HG03064 (cell line): Measurements from ENCODE around the gene IBA57.
"Not testable (repeated sequence)": the region's sequence is repeated elsewhere in the genome, so short reads cannot be mapped to it uniquely, and the experiment has no call there.

Source experiments
- ATAC-seq: cut with Tn5 transposase; IDR thresholded peaks from one replicate; pipeline ENCODE4 v1.9.1; 2021; ENCODE audit warnings: low read depth; ENCODE audit not compliant: unreplicated experiment

The IBA57 gene

DNA sequence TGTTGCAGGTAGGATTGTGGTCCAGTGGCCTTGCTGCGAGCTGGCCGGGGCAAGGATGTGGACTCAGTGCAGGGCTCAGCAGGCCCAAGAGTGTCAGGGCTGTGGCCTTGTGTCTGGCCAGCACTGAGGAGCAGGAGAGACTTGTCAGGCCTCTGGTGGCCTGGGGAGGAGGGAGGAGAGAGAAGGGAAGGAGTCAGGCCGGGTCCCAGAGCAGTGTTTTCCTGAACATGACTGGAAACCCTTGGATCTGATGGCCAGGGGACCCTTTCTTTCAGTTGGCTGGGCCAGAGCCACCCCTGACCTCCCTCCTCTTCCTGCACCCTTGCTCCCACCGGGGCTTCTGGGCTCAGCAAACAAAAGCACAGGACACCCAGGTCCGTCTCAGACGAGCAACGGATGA is 5.1 kb downstream of the IBA57 start:
- ATAC-seq = no peak

DNA sequence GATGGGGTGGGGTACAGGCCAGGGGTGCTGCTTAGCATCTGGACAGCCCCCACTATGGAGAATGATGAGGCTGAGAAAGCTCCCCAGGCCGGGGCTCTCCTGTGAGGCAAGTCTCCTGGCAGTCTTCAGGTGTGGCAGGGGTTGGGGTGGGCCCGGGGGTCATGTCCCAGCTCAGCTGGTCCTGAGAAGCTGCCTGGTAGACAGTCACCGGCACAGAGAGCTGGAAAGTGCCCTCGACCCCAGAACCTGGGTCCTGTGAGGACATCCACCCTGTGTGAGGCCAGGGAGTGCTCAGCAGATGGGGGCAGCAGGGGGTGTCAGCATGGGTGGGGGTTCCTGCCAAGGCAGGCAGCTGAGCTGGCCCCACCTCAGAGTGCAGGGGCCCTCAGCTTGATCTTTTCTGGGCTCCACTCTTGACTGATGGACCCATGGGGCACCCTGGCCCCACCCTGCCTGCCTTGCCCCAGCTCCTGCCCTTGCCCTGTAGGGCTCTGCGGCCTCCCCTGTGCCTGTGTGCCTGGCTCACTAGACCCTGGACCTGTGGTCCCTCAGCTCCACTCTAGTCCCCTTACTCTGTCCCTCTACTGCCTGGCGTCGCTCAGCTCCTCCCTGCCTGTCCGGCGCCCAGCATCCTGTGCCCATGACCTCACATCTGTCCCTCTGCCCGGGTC is 5.8 kb downstream of the IBA57 start:
- ATAC-seq = no peak

DNA sequence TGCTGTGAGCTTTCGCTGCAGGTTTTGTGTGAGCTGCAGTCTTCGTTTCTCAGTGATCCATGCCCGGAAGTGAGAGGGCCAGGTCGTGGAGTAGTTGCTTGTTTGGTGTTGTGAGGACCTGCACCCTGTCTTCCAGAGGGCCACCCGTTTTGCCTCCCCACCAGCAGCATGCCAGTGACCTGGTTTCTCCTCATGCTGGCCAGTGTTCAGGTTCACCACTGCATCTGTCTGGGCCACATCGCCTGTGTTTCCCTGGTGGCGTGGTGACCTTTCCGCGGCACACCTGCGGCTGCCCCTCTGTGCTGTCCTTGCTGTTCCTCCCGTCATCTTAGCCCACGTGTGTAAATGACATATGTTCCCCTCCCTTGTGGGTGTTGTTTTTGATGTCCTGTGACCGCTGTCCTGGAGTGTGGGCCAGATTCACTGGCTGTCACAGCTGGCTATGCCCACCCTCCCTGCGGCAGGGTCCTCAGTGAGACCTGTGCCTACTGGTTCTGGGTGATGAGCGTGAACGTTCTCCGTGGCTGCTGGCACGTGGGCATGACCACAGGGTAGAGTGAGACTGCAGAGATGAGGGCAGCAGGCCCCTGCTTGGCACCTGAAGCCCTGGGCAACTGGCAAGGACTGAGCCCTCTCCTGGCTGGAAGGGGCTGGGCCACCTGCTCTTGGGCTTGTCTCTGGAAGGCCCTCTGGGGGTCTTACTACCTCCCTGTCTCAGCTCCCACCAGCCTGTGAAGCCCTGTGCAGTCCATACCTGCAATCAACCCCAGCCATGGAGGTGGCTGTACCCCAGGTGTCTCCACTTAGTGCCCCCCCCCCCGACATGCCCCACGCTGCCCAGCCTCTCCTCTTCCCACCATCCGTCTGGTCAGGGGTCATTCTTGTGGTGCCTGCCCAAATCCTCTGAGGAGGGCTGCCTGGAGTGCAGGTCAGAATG is 7.3 kb downstream of the IBA57 start:
- ATAC-seq = no peak

DNA sequence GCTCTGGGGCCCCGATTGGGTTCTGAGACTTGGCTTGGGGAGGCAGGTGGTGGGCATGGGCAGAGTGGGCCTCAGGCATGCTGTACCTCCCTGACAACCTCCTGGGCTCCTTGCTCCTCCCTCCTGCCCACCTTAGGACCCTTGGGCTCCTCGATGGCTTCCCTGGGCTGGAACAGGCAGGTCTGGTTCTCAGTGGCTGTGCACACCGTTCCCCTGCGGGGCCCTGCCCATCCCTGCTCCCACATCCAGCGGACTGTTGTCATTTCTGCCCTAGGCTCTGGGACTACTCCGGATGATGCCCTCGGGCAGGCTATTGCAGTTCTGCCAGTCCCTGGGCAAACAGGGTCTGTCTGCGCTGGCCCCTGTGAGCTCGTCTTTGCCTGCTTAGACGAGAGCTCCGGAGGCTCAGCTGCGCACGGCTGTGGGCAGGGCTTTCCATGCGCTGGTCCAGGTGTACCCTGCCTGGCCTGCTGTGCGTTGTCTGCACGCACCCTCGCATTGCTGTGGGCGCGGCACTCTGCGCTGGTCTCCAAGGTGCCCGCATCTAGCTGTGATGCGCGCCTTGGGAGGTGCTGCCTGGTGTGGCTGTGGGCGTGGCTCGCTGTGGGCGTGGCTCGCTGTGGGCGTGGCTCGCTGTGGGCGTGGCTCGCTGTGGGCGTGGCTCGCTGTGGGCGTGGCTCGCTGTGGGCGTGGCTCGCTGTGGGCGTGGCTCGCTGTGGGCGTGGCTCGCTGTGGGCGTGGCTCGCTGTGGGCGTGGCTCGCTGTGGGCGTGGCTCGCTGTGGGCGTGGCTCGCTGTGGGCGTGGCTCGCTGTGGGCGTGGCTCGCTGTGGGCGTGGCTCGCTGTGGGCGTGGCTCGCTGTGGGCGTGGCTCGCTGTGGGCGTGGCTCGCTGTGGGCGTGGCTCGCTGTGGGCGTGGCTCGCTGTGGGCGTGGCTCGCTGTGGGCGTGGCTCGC is 8.2 kb downstream of the IBA57 start:
- not testable (repeated sequence) for ATAC-seq

DNA sequence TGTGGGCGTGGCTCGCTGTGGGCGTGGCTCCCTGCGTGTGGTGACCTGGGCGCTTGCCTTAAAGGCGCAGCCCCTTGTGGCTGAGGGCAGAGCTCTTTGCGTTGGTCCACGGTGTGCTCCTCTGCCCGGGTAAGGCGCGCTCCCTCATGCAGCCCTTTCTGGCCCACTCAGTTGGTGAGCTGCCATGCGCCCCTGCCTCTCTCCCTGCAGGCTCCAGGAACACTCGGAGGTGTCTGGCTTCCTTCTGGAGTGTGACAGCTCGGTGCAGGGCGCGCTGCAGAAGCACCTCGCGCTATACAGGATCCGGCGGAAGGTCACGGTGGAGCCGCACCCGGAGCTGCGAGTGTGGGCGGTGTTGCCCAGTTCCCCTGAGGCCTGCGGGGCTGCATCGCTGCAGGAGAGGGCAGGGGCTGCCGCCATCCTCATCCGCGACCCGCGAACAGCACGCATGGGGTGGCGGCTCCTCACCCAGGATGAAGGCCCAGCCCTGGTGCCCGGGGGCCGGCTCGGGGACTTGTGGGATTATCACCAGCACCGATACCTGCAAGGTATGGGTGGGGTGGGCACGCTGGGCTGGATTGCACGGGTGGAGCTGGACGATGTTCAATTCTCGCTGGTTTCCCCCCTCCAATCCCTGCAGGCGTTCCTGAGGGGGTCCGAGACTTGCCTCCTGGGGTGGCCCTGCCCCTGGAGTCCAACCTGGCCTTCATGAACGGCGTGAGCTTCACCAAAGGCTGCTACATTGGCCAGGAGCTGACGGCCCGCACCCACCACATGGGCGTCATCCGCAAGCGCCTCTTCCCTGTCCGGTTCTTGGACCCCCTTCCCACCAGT is 9.1 kb downstream of the IBA57 start:
- ATAC-seq = no peak

DNA sequence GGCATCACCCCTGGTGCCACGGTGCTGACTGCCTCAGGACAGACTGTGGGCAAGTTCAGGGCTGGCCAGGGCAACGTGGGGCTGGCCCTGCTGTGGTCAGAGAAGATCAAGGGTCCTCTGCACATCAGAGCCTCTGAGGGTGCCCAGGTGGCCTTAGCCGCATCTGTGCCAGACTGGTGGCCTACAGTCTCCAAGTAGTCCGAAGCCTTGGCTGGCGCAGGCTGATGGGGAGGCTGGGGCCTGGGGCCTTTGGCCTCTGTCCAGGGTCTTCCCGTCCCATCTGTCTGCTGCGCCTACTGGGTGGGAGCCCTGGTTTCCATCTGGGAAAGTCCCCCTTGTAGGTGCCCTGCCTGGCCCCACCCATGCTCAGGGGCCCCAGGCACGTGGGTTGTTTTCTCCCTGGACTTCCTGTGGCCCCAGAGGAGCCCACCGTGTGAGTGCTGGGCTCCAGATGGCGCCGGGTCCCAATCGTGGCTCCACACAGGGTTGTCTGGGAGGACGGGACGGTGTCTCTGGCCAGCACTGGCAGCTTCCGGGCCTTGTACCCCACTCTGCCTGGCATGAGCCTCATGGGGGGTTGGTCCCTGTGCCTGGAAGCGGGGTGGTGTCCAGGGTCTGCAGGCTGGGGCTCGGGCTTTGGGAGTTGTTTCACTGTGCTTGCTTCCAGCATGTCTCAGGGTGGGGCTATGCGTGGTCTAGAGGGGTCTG is 9.9 kb downstream of the IBA57 start:
- ATAC-seq = no peak

DNA sequence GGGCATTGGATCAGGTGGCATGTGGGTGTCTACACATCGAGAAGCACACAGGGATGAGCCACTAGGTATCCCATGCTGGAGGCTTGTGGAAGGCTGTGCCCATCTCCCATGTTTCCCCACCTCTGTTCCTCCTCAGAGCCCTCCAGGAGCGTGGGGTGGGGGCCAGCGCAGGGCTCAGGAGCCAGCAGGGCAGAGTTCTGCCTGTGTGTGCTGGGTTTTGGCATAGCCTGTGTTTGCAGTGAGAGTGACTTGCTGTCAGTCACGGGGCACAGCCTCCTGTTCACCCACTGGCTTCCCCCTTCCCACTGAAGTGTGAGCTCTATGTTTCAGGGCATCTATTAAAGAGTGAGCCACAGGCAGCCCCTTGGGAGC is 10.4 kb downstream of the IBA57 start:
- no peak for ATAC-seq

DNA sequence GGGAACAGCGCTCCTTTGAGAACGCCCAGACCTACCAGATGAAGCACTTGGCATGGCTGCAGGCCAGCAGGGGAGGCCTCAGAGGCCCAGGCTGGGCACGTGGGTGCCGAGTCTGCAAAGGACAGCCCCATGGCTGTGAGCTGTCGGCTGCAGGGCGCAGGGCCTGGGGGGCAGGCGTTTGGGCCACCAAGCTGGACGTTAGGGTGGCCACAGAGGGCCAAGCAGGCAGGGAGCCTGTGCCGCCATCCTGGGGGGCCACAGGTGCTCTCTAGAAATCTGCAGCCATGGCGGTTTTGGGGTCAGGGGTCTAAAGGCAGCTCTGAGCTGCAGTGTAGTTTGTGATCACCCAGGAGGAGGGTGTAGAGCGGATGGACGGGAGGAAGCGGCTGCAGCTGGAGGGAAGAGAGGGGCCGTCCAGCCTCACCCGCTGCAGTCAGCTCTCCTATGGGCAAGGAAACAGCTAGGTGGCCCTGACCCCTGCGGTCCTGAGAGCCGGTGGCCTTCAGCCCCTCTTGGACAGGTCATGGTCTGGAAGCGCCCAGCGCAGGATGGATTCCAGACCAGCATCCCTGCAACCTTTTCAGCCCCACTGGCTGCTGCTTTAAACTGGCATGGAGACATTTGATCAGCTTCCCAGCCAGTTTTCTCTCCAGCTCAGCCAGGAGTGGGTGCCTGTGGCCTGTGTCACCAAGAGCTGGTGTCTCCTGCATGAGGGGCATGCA is 11.0 kb downstream of the IBA57 start:
- no peak for ATAC-seq

DNA sequence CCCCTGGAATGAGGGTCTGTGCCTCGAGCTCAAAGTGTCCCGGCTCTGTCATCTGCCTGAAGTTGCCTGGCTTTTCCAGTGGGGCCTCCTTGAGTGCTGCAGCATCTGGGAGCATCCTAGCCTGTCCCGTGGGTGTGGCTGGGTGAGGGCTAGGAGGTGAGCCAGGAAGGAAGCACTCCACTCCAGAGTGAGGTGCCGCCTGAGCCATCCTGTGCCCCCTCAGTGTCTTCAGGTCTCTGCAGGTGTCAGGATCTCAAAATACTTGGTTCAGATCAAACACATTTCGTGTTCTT is 11.5 kb downstream of the IBA57 start:
- no peak for ATAC-seq

DNA sequence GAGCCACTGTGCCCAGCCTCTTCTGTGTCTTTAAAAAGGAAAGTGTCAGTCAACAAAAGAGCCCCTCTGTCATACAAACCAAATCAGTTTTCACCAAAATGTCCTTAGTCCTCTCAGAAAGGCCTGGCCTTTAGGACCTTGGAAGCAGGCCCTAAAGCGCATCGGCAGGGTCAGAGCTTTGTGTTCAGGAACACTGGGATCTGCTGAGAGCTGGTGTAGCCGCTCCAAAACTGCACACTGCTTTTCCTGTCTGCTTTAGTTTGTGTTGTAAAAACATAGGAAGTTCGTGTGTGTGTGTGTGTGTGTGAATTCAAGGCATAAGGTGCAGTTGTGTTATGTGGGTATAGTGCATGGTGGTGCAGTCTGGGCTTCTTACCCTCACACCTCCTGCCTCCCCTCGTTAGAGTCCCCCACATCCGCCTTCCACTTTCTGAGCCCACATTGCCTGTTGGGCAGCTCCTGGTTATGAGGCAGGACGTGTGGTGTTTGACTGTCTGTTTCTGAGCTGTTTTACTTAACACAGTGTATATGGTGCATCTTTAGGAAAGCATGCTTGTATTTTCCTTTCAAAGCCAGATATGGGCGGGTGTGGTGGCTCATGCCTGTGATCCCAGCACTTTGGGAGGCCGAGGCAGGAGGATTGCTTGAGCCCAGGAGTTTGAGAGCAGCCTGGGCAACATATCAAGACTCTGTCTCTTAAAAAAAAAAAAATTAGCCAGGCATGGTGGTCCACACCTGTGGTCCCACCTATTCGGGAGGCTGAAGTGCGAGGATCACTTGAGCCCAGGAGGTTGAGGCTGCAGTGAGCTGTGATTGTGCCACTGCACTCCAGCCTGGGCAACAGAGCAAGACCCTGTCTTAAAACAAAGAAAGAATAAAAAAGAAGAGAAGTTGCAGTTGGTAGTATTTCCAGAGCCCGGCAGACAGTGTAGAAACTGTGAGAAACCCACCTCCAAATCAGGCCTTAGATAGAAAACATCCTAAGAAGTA is 12.4 kb downstream of the IBA57 start:
- no peak for ATAC-seq

DNA sequence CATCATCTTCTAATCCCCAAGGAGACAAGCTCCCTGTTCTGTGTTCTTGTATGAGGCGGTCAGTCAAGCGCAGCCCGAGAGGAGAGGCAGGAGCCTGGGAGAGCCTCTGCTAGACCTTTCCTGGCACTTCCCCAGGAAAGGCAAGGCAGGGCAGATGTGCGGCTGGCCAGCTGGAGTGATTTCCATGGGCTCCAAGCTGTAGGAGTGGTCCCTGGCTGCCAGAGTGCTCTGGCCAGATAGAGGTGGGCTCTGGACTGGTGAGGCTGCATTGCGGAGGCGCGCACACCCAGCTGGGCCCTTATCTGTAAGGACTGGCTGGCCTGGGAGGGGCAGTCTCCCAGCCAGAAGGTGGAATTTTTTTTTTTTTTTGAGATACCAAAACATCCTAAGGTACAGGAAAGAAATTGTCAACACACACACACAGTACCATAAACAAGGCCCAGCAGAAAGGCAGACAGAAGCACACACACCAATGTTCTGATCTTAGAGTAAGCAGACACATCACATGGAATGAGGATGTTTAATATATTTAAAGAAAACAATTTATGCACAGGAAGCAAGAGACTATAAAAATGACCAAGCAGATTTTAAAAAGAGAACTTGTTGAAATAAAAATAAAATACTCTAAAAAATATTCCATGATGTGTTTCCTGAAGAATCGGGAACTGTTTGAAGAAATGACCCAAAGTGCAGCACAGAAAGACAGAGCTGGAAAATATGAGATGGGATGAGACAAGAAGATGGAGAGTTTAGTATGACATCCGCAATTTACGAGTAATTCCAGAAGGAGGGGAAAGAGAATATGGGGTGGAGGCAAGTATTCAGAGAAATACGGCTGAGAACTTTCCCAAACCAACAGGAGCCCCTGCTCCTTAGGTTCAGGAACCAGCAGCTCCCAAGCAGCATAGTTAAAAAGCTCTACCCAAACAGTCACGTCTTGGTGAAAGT is 13.4 kb downstream of the IBA57 start:
- ATAC-seq = no peak

DNA sequence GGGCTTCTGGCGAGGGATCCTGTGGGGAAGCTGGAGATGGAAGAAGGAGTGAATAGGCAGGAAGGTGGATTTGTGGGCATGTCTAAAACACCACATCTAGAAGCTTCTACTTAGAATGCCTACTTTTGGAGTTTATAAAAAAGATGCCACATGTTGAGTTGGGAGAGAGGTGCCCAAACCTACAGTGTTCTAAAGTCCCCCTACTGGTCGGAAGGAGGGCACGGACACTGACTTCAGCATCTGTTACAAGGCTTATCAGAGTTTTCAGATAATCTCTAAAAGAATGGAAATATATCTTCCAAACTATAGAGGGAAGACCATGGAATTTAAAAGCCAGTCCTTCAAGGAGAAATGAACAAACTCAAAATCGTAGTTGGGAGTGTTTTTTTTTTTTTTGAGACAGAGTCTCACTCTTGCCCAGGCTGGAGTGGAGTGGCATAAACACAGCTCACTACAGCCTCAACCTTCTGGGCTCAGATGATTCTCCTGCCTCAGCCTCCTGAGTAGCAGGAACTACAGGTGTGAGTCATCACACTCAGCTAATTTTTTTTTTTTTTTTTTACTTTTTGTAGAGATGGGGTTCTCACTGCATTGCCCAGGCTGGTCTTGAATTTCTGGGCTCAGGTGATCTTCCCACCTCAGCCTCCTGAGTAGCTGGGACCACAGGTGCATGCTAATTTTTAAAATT is 14.8 kb downstream of the IBA57 start:
- ATAC-seq = no peak

DNA sequence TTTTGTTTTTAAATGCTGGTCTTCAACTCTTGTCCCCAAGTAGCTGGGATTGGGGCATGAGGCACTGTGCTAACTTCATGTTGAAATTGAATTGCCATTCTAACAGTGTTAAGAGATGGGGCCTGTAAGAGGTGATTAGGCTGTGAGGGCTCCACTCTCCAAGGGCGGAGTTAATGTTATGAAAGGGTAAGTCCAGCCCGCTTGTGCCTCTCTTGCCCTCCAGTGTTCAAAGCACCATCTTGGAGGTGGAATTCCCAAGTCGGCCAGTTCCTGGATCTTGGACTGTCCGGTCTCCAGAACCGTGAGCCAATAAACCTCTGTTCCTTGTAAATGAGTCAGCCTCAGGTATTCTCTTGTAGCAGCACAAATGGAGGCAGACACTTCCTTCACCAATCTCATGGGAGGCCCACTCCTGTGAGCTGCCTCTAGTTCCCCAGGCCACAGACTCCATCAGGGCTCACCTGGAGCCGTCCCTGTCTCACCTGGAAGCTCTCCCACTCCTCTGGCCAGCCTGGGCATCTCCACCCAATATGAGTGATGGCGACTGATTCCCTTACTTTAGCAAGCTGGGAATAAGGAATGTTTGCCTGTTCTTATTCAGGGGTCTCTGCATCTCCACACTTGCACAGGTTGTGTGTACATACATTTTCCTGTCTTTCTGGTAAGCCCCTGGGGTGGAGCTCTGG is 15.5 kb downstream of the IBA57 start:
- no peak for ATAC-seq

DNA sequence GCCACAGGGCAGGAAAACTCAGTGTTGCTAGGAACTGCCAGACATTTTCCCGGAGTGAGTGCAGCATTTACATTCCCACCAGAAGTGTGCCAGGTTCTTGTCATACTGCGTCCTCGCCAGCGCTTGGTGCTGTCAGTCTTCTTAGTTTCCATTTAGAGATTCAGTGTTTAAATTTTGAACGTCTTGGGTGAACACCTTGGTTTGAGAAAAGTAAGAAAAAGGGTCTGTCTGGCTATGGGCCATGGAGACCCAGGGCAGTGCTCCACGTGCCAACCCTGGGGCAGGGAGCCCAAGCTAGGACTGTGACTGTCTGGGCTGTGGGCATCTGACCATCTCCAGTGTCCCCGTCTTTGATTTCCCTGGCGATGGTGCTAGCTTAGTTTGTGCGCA is 16.0 kb downstream of the IBA57 start:
- ATAC-seq = no peak

DNA sequence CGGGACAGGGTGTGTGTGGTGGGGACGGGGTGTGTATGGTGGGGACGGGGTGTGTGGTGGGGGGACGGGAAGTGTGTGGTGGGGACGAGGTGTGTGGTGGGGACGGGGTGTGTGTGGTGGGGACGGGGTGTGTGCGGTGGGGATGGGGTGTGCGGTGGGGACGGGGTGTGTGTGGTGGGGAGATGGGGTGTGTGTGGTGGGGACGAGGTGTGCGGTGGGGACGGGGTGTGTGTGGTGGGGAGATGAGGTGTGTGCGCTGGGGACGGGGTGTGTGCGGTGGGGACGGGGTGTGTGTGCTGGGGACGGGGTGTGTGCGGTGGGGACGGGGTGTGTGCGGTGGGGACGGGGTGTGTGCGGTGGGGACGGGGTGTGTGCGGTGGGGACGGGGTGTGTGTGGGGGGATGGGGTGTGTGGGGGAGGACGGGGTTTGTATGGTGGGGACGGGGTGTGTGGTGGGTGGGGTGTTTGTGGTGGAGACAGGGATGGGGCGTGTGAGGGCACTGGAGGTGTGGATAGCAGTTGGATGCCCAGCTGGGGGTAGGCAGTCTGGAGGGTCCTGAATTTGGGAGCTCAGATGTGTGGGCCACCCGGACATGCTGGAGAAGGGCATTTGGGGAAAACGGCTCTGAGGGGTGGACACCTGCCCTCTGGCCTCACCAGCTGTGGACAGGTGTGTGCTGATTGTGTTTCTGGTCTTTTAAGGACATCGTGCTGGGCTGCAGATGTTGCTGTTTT is 16.9 kb downstream of the IBA57 start:
- ATAC-seq = no peak
